GM12801 (cell line): ENCODE data around the gene DHX35.

Experiments used
- TF ChIP-seq, protein P1 (sequence below): IDR thresholded peaks from one replicate; pipeline ENCODE4 v1.5.1; 2011; ENCODE audit warnings: control low read depth; ENCODE audit not compliant: insufficient read length; ENCODE audit errors: extremely low read depth

DHX35 gene

DNA sequence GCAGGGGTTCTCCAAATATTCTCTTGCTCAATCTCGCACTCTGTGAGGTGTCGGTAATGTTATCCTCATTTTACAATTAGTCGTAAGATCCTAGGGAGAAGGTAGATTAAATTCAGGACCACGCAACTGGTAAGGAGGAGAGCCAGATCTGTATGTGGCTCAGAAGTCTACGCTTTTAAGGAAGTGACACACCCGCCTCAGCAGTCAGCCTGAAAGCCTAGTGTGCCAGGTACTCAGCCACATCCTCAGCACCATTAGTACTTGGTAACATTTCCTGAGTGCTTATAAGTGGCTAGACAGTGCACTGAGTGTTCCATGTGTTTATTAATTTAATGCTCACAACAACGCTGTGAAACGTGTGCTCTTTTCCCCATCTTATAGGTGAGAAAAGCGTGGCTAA is 63.7 kb downstream of the DHX35 start:
- TF ChIP-seq, protein P1, sequence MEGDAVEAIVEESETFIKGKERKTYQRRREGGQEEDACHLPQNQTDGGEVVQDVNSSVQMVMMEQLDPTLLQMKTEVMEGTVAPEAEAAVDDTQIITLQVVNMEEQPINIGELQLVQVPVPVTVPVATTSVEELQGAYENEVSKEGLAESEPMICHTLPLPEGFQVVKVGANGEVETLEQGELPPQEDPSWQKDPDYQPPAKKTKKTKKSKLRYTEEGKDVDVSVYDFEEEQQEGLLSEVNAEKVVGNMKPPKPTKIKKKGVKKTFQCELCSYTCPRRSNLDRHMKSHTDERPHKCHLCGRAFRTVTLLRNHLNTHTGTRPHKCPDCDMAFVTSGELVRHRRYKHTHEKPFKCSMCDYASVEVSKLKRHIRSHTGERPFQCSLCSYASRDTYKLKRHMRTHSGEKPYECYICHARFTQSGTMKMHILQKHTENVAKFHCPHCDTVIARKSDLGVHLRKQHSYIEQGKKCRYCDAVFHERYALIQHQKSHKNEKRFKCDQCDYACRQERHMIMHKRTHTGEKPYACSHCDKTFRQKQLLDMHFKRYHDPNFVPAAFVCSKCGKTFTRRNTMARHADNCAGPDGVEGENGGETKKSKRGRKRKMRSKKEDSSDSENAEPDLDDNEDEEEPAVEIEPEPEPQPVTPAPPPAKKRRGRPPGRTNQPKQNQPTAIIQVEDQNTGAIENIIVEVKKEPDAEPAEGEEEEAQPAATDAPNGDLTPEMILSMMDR, result no peak

DNA sequence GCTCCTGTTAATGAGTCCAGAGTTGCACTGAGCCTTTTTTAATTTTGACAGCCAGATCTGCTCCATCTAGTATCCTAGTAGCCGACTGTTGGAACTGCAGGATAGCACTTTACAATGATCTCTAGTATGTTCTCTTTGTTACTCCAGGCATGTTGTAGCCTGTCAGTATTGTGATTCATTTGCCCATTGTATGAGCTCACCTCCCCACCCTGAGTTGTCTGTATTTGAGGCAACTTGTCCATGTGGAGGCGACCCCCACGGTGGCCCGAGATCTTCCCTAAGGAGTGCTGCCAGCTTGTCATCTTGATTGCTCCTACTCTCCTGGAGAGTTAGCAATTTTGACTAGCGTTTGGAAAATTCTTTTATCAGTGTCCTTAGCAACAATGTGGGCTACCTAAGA is 67.2 kb downstream of the DHX35 start:
- TF ChIP-seq, protein P1, result no peak

DNA sequence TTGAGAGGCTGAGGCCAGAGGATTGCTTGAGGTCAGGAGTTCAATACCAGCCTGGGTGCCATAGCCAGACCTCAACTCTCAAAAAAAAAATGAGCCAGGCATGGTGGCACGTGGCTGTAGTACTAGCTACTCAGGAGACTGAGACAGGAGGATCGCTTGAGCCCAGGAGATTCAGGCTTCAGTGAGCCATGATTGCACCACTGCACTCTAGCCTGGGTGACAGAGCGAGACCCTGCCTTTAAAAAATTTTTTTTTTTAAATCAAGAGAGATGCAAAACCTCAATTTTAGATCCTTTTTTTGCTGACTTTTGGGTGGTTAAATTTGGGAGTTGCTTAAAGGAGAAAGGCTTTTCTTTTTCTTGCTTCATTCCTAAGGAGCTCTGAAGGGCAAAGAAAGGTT is 70.9 kb downstream of the DHX35 start:
- TF ChIP-seq, protein P1, result no peak

DNA sequence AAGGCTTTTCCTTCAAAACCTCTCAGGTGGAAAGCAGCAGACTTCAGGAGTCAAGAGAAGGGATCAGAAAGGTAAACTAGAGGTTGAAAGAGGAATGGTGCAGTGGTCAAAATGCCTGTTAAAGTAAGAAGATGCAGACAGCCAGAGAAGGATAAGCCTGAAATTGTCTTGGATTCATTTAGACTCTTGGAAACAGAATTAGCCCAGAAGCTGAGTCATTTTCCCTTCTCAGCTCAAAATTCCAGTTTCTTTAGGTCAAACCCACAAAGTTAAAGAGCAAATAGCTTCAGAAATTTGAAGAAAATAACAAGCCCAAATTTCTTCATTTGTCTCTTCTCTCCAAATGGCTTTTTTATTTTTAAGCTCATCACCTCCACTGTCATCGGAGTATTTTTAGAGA is 73.9 kb downstream of the DHX35 start:
- TF ChIP-seq, protein P1, result no peak

DNA sequence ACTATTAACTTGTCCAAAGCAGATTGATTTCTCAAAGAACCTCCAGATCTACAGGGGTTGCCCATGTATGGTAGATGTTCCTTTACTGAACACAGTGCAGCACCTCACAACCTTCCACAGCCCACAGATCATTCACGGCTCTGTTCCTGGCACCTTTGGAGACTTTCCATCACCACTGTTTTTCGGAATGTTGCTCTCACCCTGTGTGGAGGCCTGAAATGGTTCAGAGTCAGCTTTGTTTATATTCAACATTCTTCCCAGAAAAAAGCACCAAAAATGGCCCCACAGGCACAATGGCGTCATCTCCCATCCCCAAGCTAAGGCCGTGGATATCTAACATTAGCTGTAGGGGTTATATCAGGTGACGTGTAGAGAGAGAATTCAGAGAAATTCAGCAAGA is 74.7 kb downstream of the DHX35 start:
- TF ChIP-seq, protein P1, result no peak

DNA sequence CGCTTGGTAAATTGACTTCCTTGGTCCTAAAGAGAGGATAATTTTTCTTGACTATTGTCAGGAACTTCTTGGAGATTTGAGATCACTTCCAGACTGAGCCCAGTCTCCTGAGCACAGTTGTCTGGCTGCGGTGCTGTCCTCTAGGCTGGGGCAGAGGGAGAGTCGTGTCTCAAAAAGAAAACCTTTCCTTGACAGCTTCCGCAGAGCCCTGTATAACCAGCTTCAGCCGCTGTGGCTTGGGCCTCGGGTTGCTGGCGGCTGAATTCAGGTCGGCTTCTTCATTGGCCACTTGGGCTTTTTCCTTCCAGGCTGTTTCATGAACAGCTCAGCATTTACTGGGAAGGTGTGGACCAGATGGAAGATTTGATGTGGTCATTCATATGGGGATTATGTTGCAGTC is 75.9 kb downstream of the DHX35 start:
- TF ChIP-seq, protein P1, result no peak

DNA sequence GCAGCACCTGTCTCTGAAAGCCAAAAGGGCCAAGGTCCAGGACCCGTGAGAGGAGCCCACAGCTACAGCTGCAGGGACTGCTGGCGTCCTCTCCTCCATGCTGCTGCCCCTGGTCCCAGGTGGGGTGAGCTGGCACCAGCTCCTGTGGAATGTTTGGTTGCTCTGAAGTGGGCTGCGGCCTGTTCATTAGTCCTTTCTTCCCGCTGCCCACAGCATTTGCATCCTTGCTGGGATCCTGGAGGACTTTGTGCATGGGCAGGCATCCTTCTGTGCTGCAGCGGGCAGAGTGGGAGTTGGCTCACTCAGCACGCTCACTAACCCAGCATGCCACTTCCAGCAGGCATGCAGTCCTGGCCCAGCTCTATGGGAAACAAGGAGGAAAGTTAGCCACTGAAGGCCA is 76.4 kb downstream of the DHX35 start:
- TF ChIP-seq, protein P1, result no peak

DNA sequence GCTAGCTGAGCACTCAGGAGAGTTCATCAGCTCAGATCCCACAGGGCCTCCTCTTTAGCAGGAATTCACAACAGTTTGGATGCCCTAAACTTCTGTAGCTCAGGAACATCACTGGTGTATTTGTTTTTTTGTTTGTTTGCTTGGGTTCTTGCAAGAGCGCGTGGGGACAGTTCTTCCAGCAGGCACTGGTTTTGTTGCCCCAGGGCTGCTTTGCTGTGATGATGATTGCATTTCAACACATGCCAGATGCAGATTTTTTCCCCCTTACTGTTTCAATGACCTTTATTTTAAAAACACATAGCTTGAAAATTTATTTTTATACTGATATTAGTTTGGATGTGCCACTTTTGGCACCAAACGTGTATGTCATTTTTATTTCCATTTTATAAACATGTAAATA is 77.1 kb downstream of the DHX35 start:
- TF ChIP-seq, protein P1, result no peak
